ENCODE data around the gene CALN1.

DNA sequence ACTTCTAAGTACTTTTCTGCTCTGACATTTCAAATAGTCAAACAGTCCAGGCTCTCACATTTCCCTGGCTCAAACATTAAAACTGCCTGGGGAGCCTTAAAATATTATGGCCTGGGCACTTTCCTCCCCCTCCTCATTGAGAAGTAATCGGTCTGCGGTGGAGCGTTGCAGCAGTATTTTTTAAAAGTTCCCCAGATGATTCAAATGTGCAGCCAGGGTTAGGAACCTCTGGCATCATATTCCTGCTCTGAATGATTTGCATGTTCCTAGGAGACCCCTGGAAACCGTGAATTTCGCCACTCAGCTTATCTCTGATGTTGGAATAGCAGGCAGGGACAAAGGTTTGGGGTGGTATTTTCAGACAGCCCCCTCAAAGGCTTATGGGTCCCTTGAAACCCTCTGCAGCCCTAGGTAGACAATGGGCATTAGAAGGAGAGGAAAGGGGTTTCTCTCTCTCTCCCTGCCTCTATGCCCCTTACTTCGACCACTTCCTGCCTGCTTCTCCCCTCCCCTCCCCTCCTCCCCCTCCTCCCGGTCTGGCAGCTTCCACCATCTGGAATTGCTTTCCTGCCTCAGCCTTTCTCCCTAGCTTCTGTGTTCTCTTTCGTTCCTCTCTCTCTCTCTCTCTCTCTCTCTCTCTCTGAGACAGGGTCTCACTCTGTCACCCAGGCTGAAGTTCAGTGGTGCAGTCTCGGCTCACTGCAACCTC is 658.0 kb downstream of the CALN1 start:
- TF ChIP-seq CTCF (IDR thresholded peaks at IDR 0.05) = no peak
- no peak for TF ChIP-seq POLR2AphosphoS5 (IDR thresholded peaks at IDR 0.05)
- TF ChIP-seq POLR2A (IDR thresholded peaks at IDR 0.05) = no peak
